HepG2 (cell line): ENCODE results near the gene RPL26. TPM values are rescaled to one million over a fixed set of nuclear protein-coding genes. Genes with fewer than 3 reads are reported as not detected.

Experiments used
- CBX1 ChIP-seq: IDR thresholded peaks from one replicate; pipeline ENCODE4 v1.6.1; 2016; ENCODE audit warnings: antibody characterized with exemption, low read depth
- GZF1 ChIP-seq: sonication (generic); formaldehyde crosslinking; IDR thresholded peaks from 2 replicates; pipeline ENCODE4 v1.5.1; 2020; ENCODE audit warnings: mild to moderate bottlenecking, missing genetic modification reagents
- KDM3A ChIP-seq: IDR thresholded peaks from 2 replicates; pipeline ENCODE4 v1.6.1; 2018; ENCODE audit warnings: low read depth, missing compliant biosample characterization
- MED1 ChIP-seq: sonication (generic); formaldehyde crosslinking; IDR thresholded peaks from 2 replicates; pipeline ENCODE4 v1.4.0; 2020; ENCODE audit warnings: missing genetic modification reagents
- MNT ChIP-seq: fragments of 450-650 bp; IDR thresholded peaks from 2 replicates; pipeline ENCODE4 v1.6.1; 2016
- MXI1 ChIP-seq: IDR thresholded peaks from 3 replicates; pipeline ENCODE4 v1.6.1; 2012; ENCODE audit warnings: low read depth, low read length, inconsistent platforms, borderline replicate concordance
- PHF5A ChIP-seq: IDR thresholded peaks from one replicate; pipeline ENCODE4 v1.6.1; 2018; ENCODE audit warnings: low read depth, missing genetic modification reagents; ENCODE audit not compliant: unreplicated experiment
- PLRG1 ChIP-seq: fragments of 450-650 bp; conservative IDR thresholded peaks from 2 replicates; pipeline ENCODE4 v1.6.1; 2016
- RARG ChIP-seq: sonication (generic); formaldehyde crosslinking; IDR thresholded peaks from 2 replicates; pipeline ENCODE4 v1.4.0; 2020; ENCODE audit warnings: low read depth, mild to moderate bottlenecking, missing genetic modification reagents
- SCMH1 ChIP-seq: sonication (generic); formaldehyde crosslinking; IDR thresholded peaks from 2 replicates; pipeline ENCODE4 v1.9.0; 2021; ENCODE audit warnings: missing genetic modification reagents, mild to moderate bottlenecking, borderline replicate concordance
- SOX5 ChIP-seq: IDR thresholded peaks from 2 replicates; pipeline ENCODE4 v1.6.1; 2016; ENCODE audit warnings: borderline replicate concordance
- SP2 ChIP-seq: sonication (generic); formaldehyde crosslinking; IDR thresholded peaks from 2 replicates; pipeline ENCODE4 v1.5.1; 2020; ENCODE audit warnings: mild to moderate bottlenecking, missing genetic modification reagents
- TBX2 ChIP-seq: sonication (generic); formaldehyde crosslinking; IDR thresholded peaks from 2 replicates; pipeline ENCODE4 v1.5.0; 2020; ENCODE audit warnings: missing genetic modification reagents, mild to moderate bottlenecking, borderline replicate concordance
- TP53 ChIP-seq: sonication (generic); formaldehyde crosslinking; conservative IDR thresholded peaks from 2 replicates; pipeline ENCODE4 v1.4.0; 2020; ENCODE audit warnings: missing genetic modification reagents
- TRAFD1 ChIP-seq: sonication (generic); formaldehyde crosslinking; IDR thresholded peaks from 2 replicates; pipeline ENCODE4 v1.5.1; 2020; ENCODE audit warnings: missing genetic modification reagents, mild to moderate bottlenecking, borderline replicate concordance
- ZNF296 ChIP-seq: sonication (generic); formaldehyde crosslinking; conservative IDR thresholded peaks from 2 replicates; pipeline ENCODE4 v1.5.0; 2020; ENCODE audit warnings: mild to moderate bottlenecking, missing genetic modification reagents
- ZNF3 ChIP-seq: IDR thresholded peaks from 2 replicates; pipeline ENCODE4 v1.7.0; 2017; ENCODE audit warnings: inconsistent platforms
- ZNF326 ChIP-seq: sonication (generic); formaldehyde crosslinking; IDR thresholded peaks from 2 replicates; pipeline ENCODE4 v1.4.0; 2020; ENCODE audit warnings: missing genetic modification reagents, borderline replicate concordance
- ZNF350 ChIP-seq: sonication (generic); formaldehyde crosslinking; IDR thresholded peaks from 2 replicates; pipeline ENCODE4 v1.4.0; 2020; ENCODE audit warnings: mild to moderate bottlenecking, low read depth, missing genetic modification reagents, borderline replicate concordance
- ZNF414 ChIP-seq: sonication (generic); formaldehyde crosslinking; IDR thresholded peaks from 2 replicates; pipeline ENCODE4 v1.5.0; 2020; ENCODE audit warnings: missing genetic modification reagents
- ZNF580 ChIP-seq: IDR thresholded peaks from 2 replicates; pipeline ENCODE4 v1.6.1; 2016; ENCODE audit warnings: low read depth, borderline replicate concordance
- ZNF639 ChIP-seq: conservative IDR thresholded peaks from 2 replicates; pipeline ENCODE4 v1.6.1; 2018; ENCODE audit warnings: missing genetic modification reagents
- ZNF784 ChIP-seq: sonication (generic); formaldehyde crosslinking; IDR thresholded peaks from 2 replicates; pipeline ENCODE4 v1.5.1; 2020; ENCODE audit warnings: missing genetic modification reagents, mild to moderate bottlenecking, borderline replicate concordance
- polyA plus RNA-seq, 8 experiments: library from polyadenylated mRNA; depleted of rRNA in 3 of 8; stranded (reverse) in 7 of 8; unstranded in 1 of 8; fragments of >200 nt; fragmentation: Illumina TruSeq in 4 of 8; extraction: Trizol in 4 of 8; gene quantifications; 2 replicates each; pipeline versions ENCODE4 v1.2.1 to v1.2.3, GENCODE V29; 2011 to 2016; ENCODE audit warnings: low read depth in 4 of 8, missing spikeins in 1 of 8, mixed read lengths in 1 of 8; ENCODE audit not compliant: insufficient read depth in 1 of 8
- total RNA-seq, 5 experiments: library from RNA; depleted of rRNA; stranded (reverse); fragments of >200 nt; fragmentation: Illumina TruSeq; extraction: Trizol; gene quantifications; 2 replicates each; pipeline ENCODE4 v1.2.3, GENCODE V29; 2016; ENCODE audit warnings: low read depth in 1 of 5

Gene RPL26
- total and polyA plus RNA-seq, 2 of the 13 experiments (the other 11 are each of a cell fraction or from before 2014, with no cell fraction given), result 2,817 to 3,529 TPM

- TF ChIP-seq ZNF639 (CRISPR knock-in tag) (no peak), ZNF350 (0 out of 2 replicates have a peak, but pooled peaks have one; percentile 21), GZF1 (CRISPR knock-in tag) (no peak), SP2 (CRISPR knock-in tag) (no peak), TP53 (no peak; the same call in 1 of the 2 replicates), ZNF3 (CRISPR knock-in tag) (peak; percentile 43; the same call in 1 of the 2 replicates), SOX5 (CRISPR knock-in tag) (peak; percentile 96), TRAFD1 (CRISPR knock-in tag) (no peak), MED1 (peak; percentile 96), ZNF784 (CRISPR knock-in tag) (peak; percentile 51; the same call in 1 of the 2 replicates), CBX1 (no peak), MXI1 (no peak; the same call in 2 of the 3 replicates), MNT (no peak), ZNF296 (CRISPR knock-in tag) (no peak; the same call in 1 of the 2 replicates), ZNF326 (CRISPR knock-in tag) (no peak), RARG (CRISPR knock-in tag) (0 out of 2 replicates have a peak, but pooled peaks have one; percentile 56), ZNF580 (CRISPR knock-in tag) (peak; percentile 85; the same call in 1 of the 2 replicates), ZNF414 (peak; percentile 79; the same call in 1 of the 2 replicates), KDM3A (CRISPR knock-in tag) (peak; percentile 66), PHF5A (peak; percentile 83), SCMH1 (CRISPR knock-in tag) (no peak), PLRG1 (no peak), TBX2 (CRISPR knock-in tag) (peak; percentile 87)
Measured at GRCh38 chr17:8420041-8420934, 37.3 kb upstream of the RPL26 start (continued).
